Measurements from ENCODE around the gene PSMC3IP. TPM values are rescaled to one million over a fixed set of nuclear protein-coding genes. Genes with fewer than 3 reads are reported as not detected.

The PSMC3IP gene
- total RNA-seq, 2 experiments from 2014 or later, result 19.2 to 21.8 TPM

- peak within 1 kb of the TSS; percentile 97 for H3K27ac Mint-ChIP-seq
- ChIA-PET POLR2A (interaction anchor here (0.7 to 2.6 kb wide), 14 partner anchors 10 to 692 kb away, joined by 3 to 17 read pairs (median 4); partner anchors contain the start of genes PSMC3IP and VPS25), CTCF (interaction anchor here (0.6 to 4.4 kb wide), 16 partner anchors 9 to 388 kb away, joined by 3 to 72 read pairs (median 5); partner anchors contain the start of genes BECN1, CCR10, PLEKHH3 and PSMC3IP)
- H3K27me3 Mint-ChIP-seq (ENCODE audit: low read depth), result no peaks in the 10 kb centered on the region
- ATAC-seq (peak; percentile 92), DNase-seq (peak; percentile 99)
- no peaks in the 10 kb centered on the region for H3K9me3 Mint-ChIP-seq (ENCODE audit: insufficient read depth)
- peaks cover 35% of the 10 kb centered on the region for H3K36me3 Mint-ChIP-seq (ENCODE audit: low read depth)
- H3K4me1 Mint-ChIP-seq (ENCODE audit: low read depth), result peaks cover 42% of the 10 kb centered on the region
- H3K4me3 Mint-ChIP-seq, result peak within 1 kb of the TSS; percentile 100
Observed at GRCh38 chr17:42609182-42609813, 31.8 kb upstream of the PSMC3IP start, which contains the start of the genes RETREG3 and TUBG1. RETREG3 (minus strand) TSS chr17:42609374; CDS start chr17:42609324, 50 bp downstream. TUBG1 (plus strand) TSS chr17:42609683; CDS start chr17:42609738, 55 bp downstream.

- DNase-seq (peak; percentile 44), ATAC-seq (peak; percentile 76)
- Mint-ChIP-seq H3K27ac (peak overlapping the region; percentile 97), H3K4me3 (peak overlapping the region; percentile 100), H3K27me3 (ENCODE audit: low read depth) (no peaks in the 10 kb centered on the region), H3K9me3 (ENCODE audit: insufficient read depth) (no peaks in the 10 kb centered on the region), H3K36me3 (ENCODE audit: low read depth) (peaks cover 31% of the 10 kb centered on the region), H3K4me1 (ENCODE audit: low read depth) (peaks cover 46% of the 10 kb centered on the region)
- POLR2A ChIA-PET, result interaction anchor here (0.6 to 2.6 kb wide), 16 partner anchors 10 to 320 kb away, joined by 3 to 17 read pairs (median 4); partner anchors contain the start of genes PSMC3IP and VPS25
- CTCF ChIA-PET, result interaction anchor here (0.9 to 4.4 kb wide), 16 partner anchors 10 to 389 kb away, joined by 3 to 72 read pairs (median 5); partner anchors contain the start of genes BECN1, CCR10, PSMC3IP and RPL27
Observed at GRCh38 chr17:42608305-42609181, 31.0 kb upstream of the PSMC3IP start.

- ChIA-PET POLR2A (interaction anchor here (0.7 to 2.6 kb wide), 6 partner anchors 9 to 71 kb away, joined by 3 to 17 read pairs (median 4); partner anchors contain the start of gene PSMC3IP), CTCF (interaction anchor here (0.6 to 4.4 kb wide), 9 partner anchors 9 to 390 kb away, joined by 3 to 72 read pairs (median 5); partner anchors contain the start of genes BECN1, CCR10, PSMC3IP and RPL27)
- peak overlapping the region; percentile 100 for H3K4me3 Mint-ChIP-seq
- no peak overlapping the region for H3K27ac Mint-ChIP-seq
- no peaks in the 10 kb centered on the region for H3K9me3 Mint-ChIP-seq (ENCODE audit: insufficient read depth)
- peaks cover 32% of the 10 kb centered on the region for H3K36me3 Mint-ChIP-seq (ENCODE audit: low read depth)
- peaks cover 50% of the 10 kb centered on the region for H3K4me1 Mint-ChIP-seq (ENCODE audit: low read depth)
- no peaks in the 10 kb centered on the region for H3K27me3 Mint-ChIP-seq (ENCODE audit: low read depth)
- ATAC-seq (no peak), DNase-seq (no peak)
Observed at GRCh38 chr17:42607769-42608168, 30.2 kb upstream of the PSMC3IP start.

- H3K36me3 Mint-ChIP-seq (ENCODE audit: low read depth), result peaks cover 24% of the 10 kb centered on the region
- CTCF ChIA-PET, result no interaction called here
- no peaks in the 10 kb centered on the region for H3K9me3 Mint-ChIP-seq (ENCODE audit: insufficient read depth)
- peaks cover 47% of the 10 kb centered on the region for H3K4me1 Mint-ChIP-seq (ENCODE audit: low read depth)
- no peak for DNase-seq
- no peak overlapping the region for H3K4me3 Mint-ChIP-seq
- ATAC-seq, result no peak
- H3K27me3 Mint-ChIP-seq (ENCODE audit: low read depth), result no peaks in the 10 kb centered on the region
- H3K27ac Mint-ChIP-seq, result no peak overlapping the region
- POLR2A ChIA-PET, result no interaction called here
Observed at GRCh38 chr17:42603318-42603717, 25.8 kb upstream of the PSMC3IP start.

GRCh38 chr17:42598905-42599304 is 21.4 kb upstream of the PSMC3IP start:
- Mint-ChIP-seq H3K4me3 (no peak overlapping the region), H3K27ac (no peak overlapping the region), H3K4me1 (ENCODE audit: low read depth) (peaks cover 10% of the 10 kb centered on the region), H3K9me3 (ENCODE audit: insufficient read depth) (no peaks in the 10 kb centered on the region), H3K27me3 (ENCODE audit: low read depth) (no peaks in the 10 kb centered on the region), H3K36me3 (ENCODE audit: low read depth) (peaks cover 17% of the 10 kb centered on the region)
- ChIA-PET POLR2A (interaction anchor here (0.7 kb wide), 1 partner anchor 9 kb away, joined by 3 read pairs; no protein-coding TSS in a partner anchor), CTCF (interaction anchor here (1.0 to 2.0 kb wide), 3 partner anchors 9 to 165 kb away, joined by 3 to 16 read pairs (median 3); partner anchors contain the start of gene PSMC3IP)
- no peak for ATAC-seq
- DNase-seq, result no peak

GRCh38 chr17:42596386-42596785 is 18.9 kb upstream of the PSMC3IP start:
- ChIA-PET CTCF (interaction anchor here (1.0 kb wide), 1 partner anchor 19 kb away, joined by 3 read pairs; the partner anchor contains the start of gene PSMC3IP), POLR2A (interaction anchor here (1.4 kb wide), 1 partner anchor 13 kb away, joined by 6 read pairs; the partner anchor contains the start of genes RETREG3 and TUBG1)
- Mint-ChIP-seq H3K27ac (no peak overlapping the region), H3K4me3 (no peak overlapping the region), H3K36me3 (ENCODE audit: low read depth) (peaks cover 16% of the 10 kb centered on the region), H3K27me3 (ENCODE audit: low read depth) (no peaks in the 10 kb centered on the region), H3K9me3 (ENCODE audit: insufficient read depth) (no peaks in the 10 kb centered on the region), H3K4me1 (ENCODE audit: low read depth) (peaks cover 7% of the 10 kb centered on the region)
- DNase-seq (no peak), ATAC-seq (no peak)

GRCh38 chr17:42591411-42591810 is 13.9 kb upstream of the PSMC3IP start:
- no peak overlapping the region for H3K4me3 Mint-ChIP-seq
- no peaks in the 10 kb centered on the region for H3K9me3 Mint-ChIP-seq (ENCODE audit: insufficient read depth)
- H3K27ac Mint-ChIP-seq, result no peak overlapping the region
- H3K36me3 Mint-ChIP-seq (ENCODE audit: low read depth), result peaks cover 34% of the 10 kb centered on the region
- H3K4me1 Mint-ChIP-seq (ENCODE audit: low read depth), result peaks cover 13% of the 10 kb centered on the region
- ATAC-seq (no peak), DNase-seq (no peak)
- POLR2A ChIA-PET, result interaction anchor here (0.6 to 2.5 kb wide), 3 partner anchors 9 to 17 kb away, joined by 3 to 9 read pairs (median 3); partner anchors contain the start of gene PSMC3IP
- CTCF ChIA-PET, result interaction anchor here (1.1 to 2.7 kb wide), 2 partner anchors 14 to 18 kb away, joined by 3 to 17 read pairs; partner anchors contain the start of genes PSMC3IP and TUBG1
- H3K27me3 Mint-ChIP-seq (ENCODE audit: low read depth), result no peaks in the 10 kb centered on the region

GRCh38 chr17:42590886-42591285 is 13.4 kb upstream of the PSMC3IP start:
- Mint-ChIP-seq H3K9me3 (ENCODE audit: insufficient read depth) (no peaks in the 10 kb centered on the region), H3K27me3 (ENCODE audit: low read depth) (no peaks in the 10 kb centered on the region), H3K4me1 (ENCODE audit: low read depth) (peaks cover 13% of the 10 kb centered on the region), H3K27ac (peak overlapping the region; percentile 67), H3K4me3 (no peak overlapping the region), H3K36me3 (ENCODE audit: low read depth) (peaks cover 36% of the 10 kb centered on the region)
- no peak for ATAC-seq
- CTCF ChIA-PET, result interaction anchor here (2.7 kb wide), 1 partner anchor 13 kb away, joined by 17 read pairs; the partner anchor contains the start of gene PSMC3IP
- no peak for DNase-seq
- POLR2A ChIA-PET, result interaction anchor here (2.5 kb wide), 1 partner anchor 13 kb away, joined by 9 read pairs; the partner anchor contains the start of gene PSMC3IP

- no peak for ATAC-seq
- H3K4me1 Mint-ChIP-seq (ENCODE audit: low read depth), result peaks cover 10% of the 10 kb centered on the region
- no peak overlapping the region for H3K4me3 Mint-ChIP-seq
- H3K9me3 Mint-ChIP-seq (ENCODE audit: insufficient read depth), result no peaks in the 10 kb centered on the region
- no peak for DNase-seq
- H3K27me3 Mint-ChIP-seq (ENCODE audit: low read depth), result no peaks in the 10 kb centered on the region
- ChIA-PET CTCF (interaction anchor here (0.9 to 3.6 kb wide), 4 partner anchors 8 to 174 kb away, joined by 3 to 26 read pairs (median 3); partner anchors contain the start of genes PSMC3IP, RAMP2, RETREG3 and TUBG1), POLR2A (interaction anchor here (0.7 to 1.4 kb wide), 2 partner anchors 22 to 66 kb away, joined by 3 read pairs; no protein-coding TSS in a partner anchor)
- H3K27ac Mint-ChIP-seq, result peak overlapping the region; percentile 37
- H3K36me3 Mint-ChIP-seq (ENCODE audit: low read depth), result peaks cover 60% of the 10 kb centered on the region
Observed at GRCh38 chr17:42586514-42587230, 9.1 kb upstream of the PSMC3IP start.

GRCh38 chr17:42585353-42585752 is 7.8 kb upstream of the PSMC3IP start:
- H3K4me1 Mint-ChIP-seq (ENCODE audit: low read depth), result peaks cover 4% of the 10 kb centered on the region
- H3K4me3 Mint-ChIP-seq, result no peak overlapping the region
- H3K27ac Mint-ChIP-seq, result no peak overlapping the region
- ChIA-PET POLR2A (no interaction called here), CTCF (interaction anchor here (1.3 kb wide), 1 partner anchor 24 kb away, joined by 3 read pairs; the partner anchor contains the start of genes RETREG3 and TUBG1)
- peaks cover 61% of the 10 kb centered on the region for H3K36me3 Mint-ChIP-seq (ENCODE audit: low read depth)
- no peak for DNase-seq
- H3K27me3 Mint-ChIP-seq (ENCODE audit: low read depth), result no peaks in the 10 kb centered on the region
- no peaks in the 10 kb centered on the region for H3K9me3 Mint-ChIP-seq (ENCODE audit: insufficient read depth)
- ATAC-seq, result no peak
